Upper lobe of left lung (tissue), 4 donors: ENCODE results near the gene DOCK4.

ENCODE experiments used
- EP300 ChIP-seq, 4 donors: sonication (generic); formaldehyde crosslinking; IDR thresholded peaks; one replicate each; pipeline ENCODE4 v1.5.1; 2017; ENCODE audit warnings: antibody characterized with exemption in 4 of 4, control low read depth in 2 of 4
- POLR2A ChIP-seq, 4 donors: fragments of 450-650 bp; IDR thresholded peaks; one replicate each; pipeline ENCODE4 v1.5.1; 2016 to 2017; ENCODE audit warnings: antibody characterized with exemption in 4 of 4, mild to moderate bottlenecking in 2 of 4
- POLR2AphosphoS5 ChIP-seq, 2 donors: sonication (generic); formaldehyde crosslinking; IDR thresholded peaks; one replicate each; pipeline ENCODE4 v1.5.1; 2017; ENCODE audit warnings: antibody characterized with exemption in 2 of 2
- TF ChIP-seq, protein P1 (sequence below), 6 experiments: fragments of 450-650 bp in 4 of 6; fragments of 200-600 bp in 2 of 6; sonication (generic) in 2 of 6; IDR thresholded peaks; one replicate each; pipeline ENCODE4 v1.5.1; 2016 to 2019; ENCODE audit warnings: antibody characterized with exemption in 6 of 6

- TF ChIP-seq, protein P1, sequence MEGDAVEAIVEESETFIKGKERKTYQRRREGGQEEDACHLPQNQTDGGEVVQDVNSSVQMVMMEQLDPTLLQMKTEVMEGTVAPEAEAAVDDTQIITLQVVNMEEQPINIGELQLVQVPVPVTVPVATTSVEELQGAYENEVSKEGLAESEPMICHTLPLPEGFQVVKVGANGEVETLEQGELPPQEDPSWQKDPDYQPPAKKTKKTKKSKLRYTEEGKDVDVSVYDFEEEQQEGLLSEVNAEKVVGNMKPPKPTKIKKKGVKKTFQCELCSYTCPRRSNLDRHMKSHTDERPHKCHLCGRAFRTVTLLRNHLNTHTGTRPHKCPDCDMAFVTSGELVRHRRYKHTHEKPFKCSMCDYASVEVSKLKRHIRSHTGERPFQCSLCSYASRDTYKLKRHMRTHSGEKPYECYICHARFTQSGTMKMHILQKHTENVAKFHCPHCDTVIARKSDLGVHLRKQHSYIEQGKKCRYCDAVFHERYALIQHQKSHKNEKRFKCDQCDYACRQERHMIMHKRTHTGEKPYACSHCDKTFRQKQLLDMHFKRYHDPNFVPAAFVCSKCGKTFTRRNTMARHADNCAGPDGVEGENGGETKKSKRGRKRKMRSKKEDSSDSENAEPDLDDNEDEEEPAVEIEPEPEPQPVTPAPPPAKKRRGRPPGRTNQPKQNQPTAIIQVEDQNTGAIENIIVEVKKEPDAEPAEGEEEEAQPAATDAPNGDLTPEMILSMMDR (IDR thresholded peaks at IDR 0.05), result no peak
- TF ChIP-seq EP300 (IDR thresholded peaks at IDR 0.05) (no peak), POLR2A (IDR thresholded peaks at IDR 0.05) (no peak), POLR2AphosphoS5 (IDR thresholded peaks at IDR 0.05) (no peak)
These were observed 142.2 kb downstream of the DOCK4 start for GRCh38 chr7:112063974-112064373.
